Liver (tissue), 9 donors: ENCODE measurements around the gene ZNF423. TPM values are rescaled to one million over a fixed set of nuclear protein-coding genes. Genes with fewer than 3 reads are reported as not detected.

Source experiments
- DNase-seq: peaks from one replicate; pipeline ENCODE4 v3.0.0-alpha.2; 2017; ENCODE audit warnings: low spot score
- H3K27ac ChIP-seq, 2 donors: one replicate each; pipeline ENCODE4 v1.7.0; 2013; ENCODE audit warnings: inconsistent platforms in 2 of 2, low read length in 2 of 2, control low read depth in 1 of 2, low read depth in 1 of 2, mild to moderate bottlenecking in 1 of 2
- H3K27me3 ChIP-seq, 4 donors: one replicate each; pipeline versions ENCODE4 v1.6.1 to v1.7.0; 2013; ENCODE audit warnings: low read length in 3 of 4, inconsistent platforms in 1 of 4, mild to moderate bottlenecking in 1 of 4, moderate library complexity in 1 of 4; ENCODE audit not compliant: control insufficient read depth in 4 of 4, insufficient read depth in 4 of 4
- H3K36me3 ChIP-seq, 4 donors: one replicate each; pipeline versions ENCODE4 v1.6.1 to v1.7.0; 2013; ENCODE audit warnings: low read length in 3 of 4, mild to moderate bottlenecking in 3 of 4, low read depth in 1 of 4, moderate library complexity in 1 of 4; ENCODE audit not compliant: control insufficient read depth in 4 of 4, insufficient read depth in 3 of 4
- H3K4me1 ChIP-seq, 4 donors: one replicate each; pipeline versions ENCODE4 v1.6.1 to v1.7.0; 2013; ENCODE audit warnings: low read length in 3 of 4, mild to moderate bottlenecking in 3 of 4, moderate library complexity in 1 of 4; ENCODE audit not compliant: control insufficient read depth in 4 of 4, insufficient read depth in 4 of 4
- H3K4me3 ChIP-seq, 3 donors: one replicate each; pipeline versions ENCODE4 v1.6.1 to v1.7.0; 2013; ENCODE audit warnings: low read length in 3 of 3, control low read depth in 1 of 3, low read depth in 1 of 3, mild to moderate bottlenecking in 1 of 3
- H3K9ac ChIP-seq, 2 donors: one replicate each; pipeline ENCODE4 v1.7.0; 2013; ENCODE audit warnings: low read length in 2 of 2, mild to moderate bottlenecking in 2 of 2, moderate library complexity in 2 of 2, control low read depth in 1 of 2, low read depth in 1 of 2
- H3K9me3 ChIP-seq, 4 donors: one replicate each; pipeline versions ENCODE4 v1.6.1 to v1.7.0; 2013; ENCODE audit warnings: low read length in 3 of 4; ENCODE audit not compliant: control insufficient read depth in 4 of 4
- ATF3 ChIP-seq: IDR thresholded peaks from 2 replicates; pipeline ENCODE4 v1.6.1; 2016; ENCODE audit warnings: antibody characterized with exemption
- CTCF ChIP-seq: fragments of 150-350 bp; IDR thresholded peaks from 2 replicates; pipeline ENCODE4 v1.5.1; 2017; ENCODE audit warnings: improper control_type of control experiment, low read depth, low read length; ENCODE audit not compliant: missing input control
- EGR1 ChIP-seq, 2 donors: IDR thresholded peaks; 2 replicates each; pipeline ENCODE4 v1.6.1; 2016 to 2018; ENCODE audit warnings: antibody characterized with exemption in 2 of 2, low read depth in 2 of 2
- FOXA1 ChIP-seq: IDR thresholded peaks from 2 replicates; pipeline ENCODE4 v1.6.1; 2016; ENCODE audit warnings: antibody characterized with exemption
- HNF4G ChIP-seq: IDR thresholded peaks from 2 replicates; pipeline ENCODE4 v1.6.1; 2016; ENCODE audit warnings: antibody characterized with exemption
- JUND ChIP-seq, 2 donors: IDR thresholded peaks; 2 replicates each; pipeline ENCODE4 v1.6.1; 2016; ENCODE audit warnings: antibody characterized with exemption in 2 of 2
- NR2F2 ChIP-seq: IDR thresholded peaks from 2 replicates; pipeline ENCODE4 v1.6.1; 2016; ENCODE audit warnings: antibody characterized with exemption
- RAD21 ChIP-seq, 2 donors: IDR thresholded peaks; 2 replicates each; pipeline ENCODE4 v1.6.1; 2016; ENCODE audit warnings: antibody characterized with exemption in 2 of 2, mild to moderate bottlenecking in 2 of 2
- RXRA ChIP-seq, 2 donors: IDR thresholded peaks; 2 replicates each; pipeline ENCODE4 v1.6.1; 2017 to 2018; ENCODE audit warnings: antibody characterized with exemption in 2 of 2, mild to moderate bottlenecking in 1 of 2
- TAF1 ChIP-seq: conservative IDR thresholded peaks from 2 replicates; pipeline ENCODE4 v1.6.1; 2016; ENCODE audit warnings: antibody characterized with exemption, mild to moderate bottlenecking
- ZBTB33 ChIP-seq: IDR thresholded peaks from 2 replicates; pipeline ENCODE4 v1.6.1; 2016; ENCODE audit warnings: antibody characterized with exemption
- WGBS: extraction: QIAGEN DNeasy Blood & Tissue Kit; methylation state at CpG from one replicate; pipeline ENCODE4 v1.1.7; 2013; 5-methylcytosine and 5-hydroxymethylcytosine counted together
- polyA plus RNA-seq, 2 donors: library from polyadenylated mRNA; stranded (reverse) in 1 of 2; unstranded in 1 of 2; fragments of 200-250 nt in 1 of 2; fragments of >200 nt in 1 of 2; fragmentation: Nextera tagmentation in 1 of 2; extraction: Ambion mirVana in 1 of 2; gene quantifications; one replicate each; pipeline versions ENCODE4 v1.2.1 to v1.2.3, GENCODE V29; 2013 to 2015
- total RNA-seq, 2 donors: library from RNA; depleted of rRNA; stranded (reverse); fragments of >200 nt; gene quantifications; one replicate each; pipeline ENCODE4 v1.2.3, GENCODE V29; 2014
- donor health status: healthy.
- donor health status: healthy.
- donor health status: healthy.
- donor health status: healthy.
- donor health status: healthy.

ZNF423 gene
- total and polyA plus RNA-seq, 4 donors, result 0.24 to 1.6 (median 0.39) TPM

DNA sequence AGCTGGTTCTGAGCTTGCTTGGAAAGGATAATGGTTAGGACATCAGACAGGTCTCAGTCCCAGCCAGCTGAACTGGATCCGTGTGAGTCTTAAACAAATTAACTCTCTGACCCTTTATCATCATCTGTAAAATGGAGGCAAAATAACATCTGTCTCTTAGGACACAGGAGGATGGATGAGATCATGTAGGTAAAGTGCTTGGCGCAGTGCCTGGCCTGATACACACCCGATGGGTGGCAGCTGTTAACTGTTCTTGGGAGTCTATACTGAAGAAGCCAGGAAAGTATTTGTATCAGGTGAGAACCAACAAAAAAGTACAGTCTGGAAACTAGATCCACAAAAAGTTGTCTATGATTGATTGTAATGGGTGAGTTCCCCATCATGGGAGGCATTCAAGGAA lies 293.7 kb downstream of the ZNF423 start:
- Histone ChIP-seq H3K9ac (no peak overlapping the region), H3K4me3 (no peak overlapping the region), H3K27me3 (no peaks in the 10 kb centered on the region), H3K27ac (no peak overlapping the region), H3K36me3 (no peaks in the 10 kb centered on the region), H3K9me3 (no peaks in the 10 kb centered on the region), H3K4me1 (no peaks in the 10 kb centered on the region)
- 85% methylated on average over 3 of the region's 3 CpGs for WGBS
- DNase-seq, result no peak
- no peak for TF ChIP-seq HNF4G
- no peak for TF ChIP-seq NR2F2
- no peak for TF ChIP-seq ATF3
- no peak for TF ChIP-seq EGR1 (IDR thresholded peaks at IDR 0.05; ENCODE audit: low read depth in 2 of 2)
- no peak for TF ChIP-seq FOXA1
- TF ChIP-seq ZBTB33, result no peak
- TF ChIP-seq RXRA (IDR thresholded peaks at IDR 0.05), result no peak
- TF ChIP-seq TAF1, result no peak

DNA sequence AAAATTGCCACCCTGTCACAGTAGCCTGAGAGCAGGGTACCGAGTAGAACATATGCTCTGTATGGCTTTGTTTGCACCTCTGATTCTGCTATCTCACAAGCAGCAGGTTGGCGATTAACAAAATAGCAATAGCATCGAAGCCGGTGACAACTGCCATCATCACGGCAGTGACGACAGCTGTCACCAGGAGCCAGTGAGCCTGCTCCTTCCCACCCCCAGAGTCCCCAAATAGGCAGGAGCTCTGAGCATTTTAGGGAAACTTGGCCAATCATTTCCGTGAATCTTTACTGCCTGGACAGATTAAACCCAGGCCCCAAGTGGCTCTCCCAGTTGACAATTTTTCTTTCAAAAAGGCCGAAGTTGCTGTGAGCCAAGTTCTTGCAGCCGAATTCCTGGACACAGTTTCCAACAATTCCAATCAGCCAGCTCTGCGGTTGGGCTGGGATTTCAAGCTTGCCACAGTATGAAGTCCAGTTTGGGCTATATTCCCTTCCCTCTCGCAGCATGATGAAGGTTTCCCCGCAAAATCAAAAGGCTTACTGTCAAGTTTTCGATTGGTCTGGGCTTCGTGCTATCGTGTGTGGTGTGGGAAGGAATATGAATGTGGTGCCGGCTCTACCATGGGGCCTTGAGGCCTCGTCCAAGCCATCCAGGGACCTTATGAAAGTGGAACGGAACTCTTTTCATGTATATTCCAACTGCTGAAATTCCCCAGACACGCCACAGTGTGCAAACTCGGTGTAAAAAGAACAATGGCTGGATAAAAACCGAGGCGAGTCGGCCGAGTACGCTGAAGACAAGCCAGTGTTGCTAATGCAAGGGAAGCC lies 295.7 kb downstream of the ZNF423 start:
- Histone ChIP-seq H3K4me3 (no peak overlapping the region), H3K27ac (no peak overlapping the region), H3K9me3 (no peaks in the 10 kb centered on the region), H3K4me1 (no peaks in the 10 kb centered on the region), H3K36me3 (no peaks in the 10 kb centered on the region), H3K27me3 (no peaks in the 10 kb centered on the region), H3K9ac (no peak overlapping the region)
- DNase-seq, result no peak
- 84% methylated on average over 25 of the region's 25 CpGs for WGBS
- no peak for TF ChIP-seq RAD21 (IDR thresholded peaks at IDR 0.05)
- no peak for TF ChIP-seq NR2F2
- no peak for TF ChIP-seq CTCF
- TF ChIP-seq TAF1, result no peak
- TF ChIP-seq JUND (IDR thresholded peaks at IDR 0.05), result no peak

DNA sequence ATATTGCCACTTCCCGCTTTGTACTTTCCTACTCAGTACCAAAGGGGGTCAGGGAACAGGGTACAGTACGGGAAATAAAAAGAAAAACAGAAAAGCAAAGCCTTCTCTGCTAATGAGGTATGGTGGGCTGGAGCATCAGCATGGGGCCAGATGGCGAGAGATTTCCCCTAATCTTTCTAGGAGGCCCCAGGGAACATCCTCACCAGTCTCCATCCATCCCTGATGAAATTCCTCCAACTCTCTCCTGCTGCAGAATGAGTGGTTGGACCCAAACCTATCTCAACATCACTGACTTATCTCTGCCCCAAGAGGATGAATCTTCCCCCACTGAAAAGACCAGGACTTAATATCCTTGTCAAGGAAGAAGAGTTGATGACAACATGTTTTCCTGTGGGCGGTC lies 296.7 kb downstream of the ZNF423 start:
- no peak for TF ChIP-seq CTCF
- Histone ChIP-seq H3K36me3 (no peaks in the 10 kb centered on the region), H3K4me1 (no peaks in the 10 kb centered on the region), H3K4me3 (no peak overlapping the region), H3K9me3 (no peaks in the 10 kb centered on the region), H3K27me3 (no peaks in the 10 kb centered on the region), H3K27ac (no peak overlapping the region), H3K9ac (no peak overlapping the region)
- DNase-seq, result no peak
- WGBS, result 70% methylated on average over 4 of the region's 4 CpGs
